ENCODE results near the gene TTLL10.

TTLL10 gene

GRCh38 chr1:1148569-1148968, 25.1 kb upstream of the TTLL10 start:
- Histone ChIP-seq H3K4me2 (ENCODE audit: low read depth, low read length, poor library complexity, severe bottlenecking) (no peak overlapping the region), H3F3A (ENCODE audit: insufficient read depth) (no peaks in the 10 kb centered on the region), H3K9me3 (ENCODE audit: insufficient read depth, low read length) (peaks cover 10% of the 10 kb centered on the region; the same call in 1 of the 2 replicates), H2AFZ (ENCODE audit: low read depth, low read length, severe bottlenecking) (no peak overlapping the region), H4K20me1 (ENCODE audit: low read depth, low read length) (no peaks in the 10 kb centered on the region), H3K9me2 (replicated peaks; ENCODE audit: insufficient read depth, low read length) (no peaks in the 10 kb centered on the region), H3K4me3 (ENCODE audit: insufficient read depth, low read length, poor library complexity, severe bottlenecking) (no peak overlapping the region), H3K27me3 (ENCODE audit: low read length) (no peaks in the 10 kb centered on the region), H3K27ac (ENCODE audit: low read depth, low read length) (no peak overlapping the region), H3K9ac (ENCODE audit: low read length) (no peak overlapping the region), H3K79me2 (ENCODE audit: insufficient read depth, low read length) (no peaks in the 10 kb centered on the region), H3K36me3 (ENCODE audit: low read length) (no peaks in the 10 kb centered on the region)
- TF ChIP-seq EZH2phosphoT487 (conservative IDR thresholded peaks at IDR 0.05; ENCODE audit: low read length), result no peak
- no peak for TF ChIP-seq CTCF (IDR thresholded peaks at IDR 0.05; ENCODE audit: insufficient read depth, low read length, poor library complexity, severe bottlenecking)

- no peaks in the 10 kb centered on the region for H3K9me2 ChIP-seq (replicated peaks; ENCODE audit: insufficient read depth, low read length)
- TF ChIP-seq CTCF (IDR thresholded peaks at IDR 0.05; ENCODE audit: insufficient read depth, low read length, poor library complexity, severe bottlenecking) (no peak), EZH2phosphoT487 (conservative IDR thresholded peaks at IDR 0.05; ENCODE audit: low read length) (no peak)
- H3K27me3 ChIP-seq (ENCODE audit: low read length), result no peaks in the 10 kb centered on the region
- H3K36me3 ChIP-seq (ENCODE audit: low read length), result no peaks in the 10 kb centered on the region
- no peaks in the 10 kb centered on the region for H3F3A ChIP-seq (ENCODE audit: insufficient read depth)
- no peak overlapping the region for H3K4me3 ChIP-seq (ENCODE audit: insufficient read depth, low read length, poor library complexity, severe bottlenecking)
- no peaks in the 10 kb centered on the region for H4K20me1 ChIP-seq (ENCODE audit: low read depth, low read length)
- no peak overlapping the region for H3K9ac ChIP-seq (ENCODE audit: low read length)
- H3K4me2 ChIP-seq (ENCODE audit: low read depth, low read length, poor library complexity, severe bottlenecking), result no peak overlapping the region
- H3K27ac ChIP-seq (ENCODE audit: low read depth, low read length), result no peak overlapping the region
- H3K79me2 ChIP-seq (ENCODE audit: insufficient read depth, low read length), result no peaks in the 10 kb centered on the region
- peaks cover 10% of the 10 kb centered on the region; the same call in 1 of the 2 replicates for H3K9me3 ChIP-seq (ENCODE audit: insufficient read depth, low read length)
- no peak overlapping the region for H2AFZ ChIP-seq (ENCODE audit: low read depth, low read length, severe bottlenecking)
These were observed 24.3 kb upstream of the TTLL10 start for GRCh38 chr1:1149416-1149815.

- Histone ChIP-seq H3K36me3 (ENCODE audit: low read length) (no peaks in the 10 kb centered on the region), H3K27ac (ENCODE audit: low read depth, low read length) (no peak overlapping the region), H2AFZ (ENCODE audit: low read depth, low read length, severe bottlenecking) (no peak overlapping the region), H3K27me3 (ENCODE audit: low read length) (no peaks in the 10 kb centered on the region), H3F3A (ENCODE audit: insufficient read depth) (no peaks in the 10 kb centered on the region), H3K4me2 (ENCODE audit: low read depth, low read length, poor library complexity, severe bottlenecking) (no peak overlapping the region), H3K4me3 (ENCODE audit: insufficient read depth, low read length, poor library complexity, severe bottlenecking) (no peak overlapping the region), H3K9ac (ENCODE audit: low read length) (no peak overlapping the region), H3K9me3 (ENCODE audit: insufficient read depth, low read length) (peaks cover 10% of the 10 kb centered on the region; the same call in 1 of the 2 replicates), H4K20me1 (ENCODE audit: low read depth, low read length) (no peaks in the 10 kb centered on the region), H3K9me2 (replicated peaks; ENCODE audit: insufficient read depth, low read length) (no peaks in the 10 kb centered on the region), H3K79me2 (ENCODE audit: insufficient read depth, low read length) (no peaks in the 10 kb centered on the region)
- TF ChIP-seq CTCF (IDR thresholded peaks at IDR 0.05; ENCODE audit: insufficient read depth, low read length, poor library complexity, severe bottlenecking) (no peak), EZH2phosphoT487 (conservative IDR thresholded peaks at IDR 0.05; ENCODE audit: low read length) (no peak)
These were observed 23.6 kb upstream of the TTLL10 start for GRCh38 chr1:1150100-1150499.
